Stromal cell of bone marrow (primary cell): ENCODE measurements around the gene SLIT3.
"Not testable (repeated sequence)": the region's sequence is repeated elsewhere in the genome, so short reads cannot be mapped to it uniquely, and the experiment has no call there.

Source experiments
- DNase-seq: peaks from one replicate; pipeline ENCODE4 v3.0.0-alpha.2; 2012; ENCODE audit warnings: low read depth

The SLIT3 gene

GRCh38 chr5:168765551-168766425, 535.2 kb downstream of the SLIT3 start:
- peak; percentile 75 for DNase-seq

GRCh38 chr5:168765086-168765550, 535.8 kb downstream of the SLIT3 start:
- no peak for DNase-seq

DNA sequence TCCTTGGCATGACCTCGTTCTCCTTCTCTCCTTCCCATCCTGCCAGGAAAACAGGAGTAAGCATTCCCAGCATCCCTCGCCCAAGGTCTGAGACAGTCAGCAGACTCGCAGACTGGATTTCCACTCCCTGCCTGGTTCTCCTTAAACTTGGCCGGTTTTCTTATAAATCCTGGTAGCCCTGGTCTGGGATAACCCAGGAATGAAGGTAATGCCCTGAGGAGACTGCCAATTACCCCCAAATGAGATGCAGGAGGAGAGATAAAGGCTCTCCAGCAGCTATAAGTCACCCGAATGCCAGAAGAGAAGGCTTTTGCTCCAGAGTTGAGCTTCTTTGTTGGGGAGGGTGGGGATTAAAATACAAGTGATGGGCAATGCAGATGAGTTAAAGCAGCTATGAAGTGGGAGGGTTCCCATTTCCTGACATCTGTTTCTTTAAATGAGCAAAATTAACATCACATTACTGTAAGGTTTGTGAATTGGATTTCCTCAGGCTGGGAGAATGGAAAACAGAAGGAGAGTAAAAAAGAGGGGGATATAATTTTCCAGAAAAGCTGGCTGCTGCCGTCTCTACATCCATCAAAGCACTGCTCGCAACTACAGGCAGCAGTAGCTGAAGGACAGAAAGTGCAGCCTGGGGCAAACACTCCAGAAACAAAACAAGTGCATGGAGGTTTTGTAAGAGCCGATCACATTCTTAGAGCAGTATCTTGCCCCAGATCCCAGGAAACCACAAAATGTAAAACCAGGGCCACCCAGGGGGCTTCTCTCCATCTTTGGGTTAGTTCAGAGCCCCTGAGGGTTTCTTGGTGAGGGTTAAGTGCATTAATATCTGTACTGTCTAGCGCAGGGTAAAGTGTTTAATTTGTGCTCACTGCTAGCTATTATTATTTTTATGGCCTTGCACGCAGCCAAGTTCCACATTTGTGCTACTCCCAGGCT, 544.2 kb downstream of the SLIT3 start:
- DNase-seq = no peak

- DNase-seq = no peak
Observed at GRCh38 chr5:168755548-168756093, 545.3 kb downstream of the SLIT3 start.

DNA sequence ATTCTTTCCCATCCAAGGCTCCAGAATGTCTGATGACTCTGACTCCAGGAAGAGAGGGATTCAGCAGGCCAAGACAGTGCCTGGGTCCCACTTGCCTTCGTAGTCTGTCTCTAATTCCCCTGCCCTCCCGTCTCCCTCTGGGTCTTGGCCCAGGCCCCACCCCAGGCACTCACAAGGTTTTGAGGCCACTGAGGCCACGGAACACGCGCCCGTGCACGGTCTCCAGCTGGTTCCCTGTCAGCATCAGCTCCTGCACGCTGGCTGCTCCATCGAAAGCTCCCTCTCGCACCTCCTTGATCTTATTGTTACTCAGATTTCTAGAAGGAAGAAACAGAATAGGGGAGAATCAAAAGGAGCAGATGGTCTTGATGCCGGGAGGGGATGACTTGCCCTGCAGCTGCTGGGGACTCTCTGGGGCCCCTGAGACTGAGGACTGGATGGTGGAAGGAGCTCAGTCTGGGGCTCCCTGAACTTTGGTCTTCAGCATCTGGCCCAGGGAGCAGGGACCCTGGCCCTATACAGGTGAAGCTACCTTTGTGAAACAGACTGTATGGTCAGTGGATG, 547.2 kb downstream of the SLIT3 start:
- DNase-seq = no peak

DNA sequence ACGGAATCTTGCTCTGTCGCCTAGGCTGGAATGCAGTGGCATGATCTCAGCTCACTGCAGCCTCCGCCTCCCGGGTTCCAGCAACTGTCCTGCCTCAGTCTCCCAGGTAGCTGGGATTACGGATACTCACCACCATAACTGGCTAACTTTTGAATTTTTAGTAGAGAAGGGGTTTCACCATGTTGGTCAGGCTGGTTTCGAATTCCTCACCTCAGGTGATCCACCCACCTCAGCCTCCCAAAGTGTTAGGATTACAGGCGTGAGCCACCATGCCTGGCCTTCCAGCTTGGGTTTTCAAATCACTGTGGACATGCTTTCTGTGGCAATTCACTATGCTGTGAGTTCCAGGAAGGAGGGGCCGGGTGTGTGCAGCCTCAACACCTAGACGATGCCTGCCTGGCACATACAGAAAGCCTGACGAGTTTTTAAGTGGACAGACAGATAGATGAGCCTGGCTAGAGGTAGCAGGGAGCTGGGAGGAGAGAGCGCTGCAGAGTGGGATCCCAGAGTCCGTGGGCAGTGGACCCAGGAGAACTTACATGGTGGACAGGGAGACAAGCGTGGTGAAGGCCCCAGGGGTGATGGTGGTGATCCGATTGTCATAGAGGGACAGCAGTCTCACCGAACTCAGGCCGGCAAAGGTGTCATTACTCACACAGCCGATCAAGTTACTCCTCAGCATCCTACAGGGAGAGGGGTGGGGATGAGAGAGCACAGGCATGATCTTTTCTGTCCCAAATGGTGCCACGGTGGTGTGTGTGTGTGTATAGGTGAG, 548.3 kb downstream of the SLIT3 start:
- no peak for DNase-seq

- DNase-seq = no peak
Observed at GRCh38 chr5:168752012-168752411, 548.9 kb downstream of the SLIT3 start.

DNA sequence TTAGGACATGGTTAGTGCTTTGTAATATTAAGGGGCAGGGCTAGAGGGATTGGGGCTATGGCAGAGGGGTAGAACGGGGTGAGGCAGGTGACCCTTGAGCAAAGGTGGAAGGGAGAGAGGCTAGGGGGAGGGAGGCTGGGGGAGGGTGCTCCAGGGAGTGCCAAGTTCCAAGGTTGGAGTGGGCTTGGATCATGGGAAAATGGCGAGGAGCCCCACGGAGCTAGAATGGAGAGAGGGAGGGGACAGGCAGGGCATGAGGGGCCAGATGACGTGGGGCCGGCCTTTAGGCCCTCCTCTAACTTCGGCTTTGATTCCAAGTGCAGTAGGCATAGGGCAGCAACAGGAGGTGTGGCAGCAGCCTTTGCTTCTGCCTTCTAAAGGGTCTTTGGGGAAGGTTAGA, 550.0 kb downstream of the SLIT3 start:
- no peak for DNase-seq

- DNase-seq = no peak
Observed at GRCh38 chr5:168749391-168750100, 551.4 kb downstream of the SLIT3 start.

GRCh38 chr5:168747987-168748777, 552.8 kb downstream of the SLIT3 start:
- DNase-seq = no peak

DNA sequence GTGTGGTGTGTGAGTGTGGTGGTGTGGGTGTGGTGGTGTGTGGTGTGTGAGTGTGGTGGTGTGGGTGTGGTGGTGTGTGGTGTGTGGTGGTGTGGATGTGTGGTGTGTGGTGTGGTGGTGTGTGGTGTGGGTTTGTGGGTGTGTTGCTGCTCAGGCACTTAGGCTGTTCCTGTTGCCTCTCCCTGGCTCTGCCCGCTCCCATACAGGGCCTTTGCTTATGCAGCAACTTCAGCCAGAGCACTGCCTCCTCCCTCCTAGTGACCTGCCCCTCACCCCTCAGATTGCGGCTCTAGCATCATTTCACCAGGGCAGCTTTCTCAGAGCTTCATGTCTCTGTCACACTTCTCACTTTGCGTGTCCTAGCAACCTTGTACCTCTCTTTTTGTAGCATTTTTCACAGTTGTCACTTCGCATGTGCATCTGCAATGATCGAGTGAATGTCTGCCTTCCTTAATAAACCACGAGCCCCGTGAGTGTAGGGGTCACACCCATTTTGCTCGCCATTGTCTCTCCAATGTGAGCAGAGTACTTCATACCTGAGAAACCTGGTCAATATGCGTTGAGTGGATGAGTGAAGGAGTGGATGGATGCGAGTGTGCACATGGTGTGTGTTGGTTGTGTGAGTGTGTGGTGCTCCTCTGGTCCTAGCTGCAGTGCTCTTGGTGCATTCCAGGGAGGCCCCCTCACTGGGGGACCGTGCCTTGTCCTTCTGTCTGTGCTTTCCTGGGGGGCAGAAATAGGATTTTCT, 553.9 kb downstream of the SLIT3 start:
- DNase-seq = no peak

GRCh38 chr5:168746126-168746892, 554.6 kb downstream of the SLIT3 start:
- not testable (repeated sequence) for DNase-seq

DNA sequence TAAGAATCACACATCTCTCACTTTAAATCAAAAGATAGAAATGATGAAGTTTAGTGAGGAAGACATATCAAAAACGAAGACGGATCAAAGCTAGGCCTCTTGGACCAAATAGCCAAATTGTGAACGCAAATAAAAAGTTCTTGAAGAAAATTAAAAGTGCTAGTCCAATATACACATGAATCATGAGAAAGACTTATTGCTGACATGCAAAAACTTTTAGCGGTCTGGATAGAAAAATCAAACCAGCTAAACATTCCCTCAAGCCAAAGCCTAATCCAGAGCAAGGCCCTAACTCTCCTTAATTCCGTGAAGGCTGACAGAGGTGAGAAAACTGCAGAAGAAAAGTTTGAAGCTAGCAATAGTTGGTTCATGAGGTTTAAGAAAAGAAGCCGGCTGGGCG, 557.3 kb downstream of the SLIT3 start:
- no peak for DNase-seq

DNA sequence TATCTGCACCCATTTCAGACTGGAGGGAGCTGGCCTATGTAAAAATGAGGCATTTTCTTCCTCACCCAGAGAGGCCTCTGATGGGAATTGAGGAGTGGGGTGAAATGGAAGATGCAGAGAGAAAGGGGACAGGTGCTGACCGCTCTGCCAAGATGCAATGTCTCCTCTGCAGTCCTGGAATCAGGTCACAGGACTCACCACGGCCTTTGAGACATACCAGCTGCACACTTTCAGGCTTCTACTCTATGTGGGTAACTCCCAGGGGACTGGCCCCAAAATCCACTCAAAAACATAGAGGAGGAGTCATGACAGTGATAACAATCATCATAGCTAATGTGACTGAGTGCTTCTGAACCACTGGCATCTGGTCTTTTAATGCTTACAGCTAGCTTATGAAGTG, 558.6 kb downstream of the SLIT3 start:
- not testable (repeated sequence) for DNase-seq

- peak; percentile 3 for DNase-seq
Observed at GRCh38 chr5:168740811-168741213, 560.1 kb downstream of the SLIT3 start.

- DNase-seq = peak; percentile 28
Observed at GRCh38 chr5:168740092-168740800, 560.7 kb downstream of the SLIT3 start.

- no peak for DNase-seq
Observed at GRCh38 chr5:168737066-168737465, 563.9 kb downstream of the SLIT3 start.
